Omental fat pad (tissue), 4 donors: Measurements from ENCODE around the gene RENBP. TPM values are rescaled to one million over a fixed set of nuclear protein-coding genes. Genes with fewer than 3 reads are reported as not detected.
A peak's percentile ranks its signal among the peaks of the same experiment; 100 is the strongest.
"Not testable (repeated sequence)": the region's sequence is repeated elsewhere in the genome, so short reads cannot be mapped to it uniquely, and the experiment has no call there.

ENCODE experiments used
- ATAC-seq: fragments of 150-250 bp; one replicate; pipeline ENCODE4 v1.9.1; 2016; ENCODE audit warnings: mild to moderate bottlenecking, moderate library complexity; ENCODE audit not compliant: low FRiP score
- DNase-seq: peaks from one replicate; pipeline ENCODE4 v3.0.0-alpha.2; 2019; ENCODE audit warnings: low spot score
- total RNA-seq, 4 donors: library from RNA; depleted of rRNA; stranded (reverse); fragments of >200 nt; gene quantifications; one replicate each; pipeline ENCODE4 v1.1.0, GENCODE V29; 2016
- TF ChIP-seq, protein P1 (sequence below), 3 donors: fragments of 450-650 bp; IDR thresholded peaks; one replicate each; pipeline ENCODE4 v1.5.1; 2016 to 2017; ENCODE audit warnings: antibody characterized with exemption in 3 of 3, mild to moderate bottlenecking in 3 of 3, moderate library complexity in 2 of 3

The RENBP gene
- total RNA-seq, 4 donors from 2014 or later = 7.8 to 33.0 (median 26.5) TPM

DNA sequence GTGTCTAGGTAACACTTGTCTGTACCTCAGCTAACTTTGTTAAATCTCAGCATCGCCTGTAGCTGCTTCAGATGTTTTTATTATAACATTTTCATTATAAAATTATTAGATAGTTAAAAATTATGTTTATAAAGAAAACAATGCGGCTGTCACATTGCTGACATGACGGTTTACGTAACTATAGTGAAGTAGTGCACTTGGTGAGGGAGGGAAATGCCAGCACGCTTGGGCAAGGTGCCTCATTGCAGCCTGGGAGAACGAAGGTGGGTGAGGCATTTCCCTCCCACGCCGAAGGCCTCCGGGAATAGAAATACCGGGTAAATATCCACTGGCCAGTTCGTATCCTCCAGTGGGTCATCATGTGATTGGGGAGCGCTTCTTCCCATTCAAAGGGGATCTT, 44.0 kb upstream of the RENBP start:
- DNase-seq (no peak), ATAC-seq (peak; percentile 52)
- TF ChIP-seq, protein P1, sequence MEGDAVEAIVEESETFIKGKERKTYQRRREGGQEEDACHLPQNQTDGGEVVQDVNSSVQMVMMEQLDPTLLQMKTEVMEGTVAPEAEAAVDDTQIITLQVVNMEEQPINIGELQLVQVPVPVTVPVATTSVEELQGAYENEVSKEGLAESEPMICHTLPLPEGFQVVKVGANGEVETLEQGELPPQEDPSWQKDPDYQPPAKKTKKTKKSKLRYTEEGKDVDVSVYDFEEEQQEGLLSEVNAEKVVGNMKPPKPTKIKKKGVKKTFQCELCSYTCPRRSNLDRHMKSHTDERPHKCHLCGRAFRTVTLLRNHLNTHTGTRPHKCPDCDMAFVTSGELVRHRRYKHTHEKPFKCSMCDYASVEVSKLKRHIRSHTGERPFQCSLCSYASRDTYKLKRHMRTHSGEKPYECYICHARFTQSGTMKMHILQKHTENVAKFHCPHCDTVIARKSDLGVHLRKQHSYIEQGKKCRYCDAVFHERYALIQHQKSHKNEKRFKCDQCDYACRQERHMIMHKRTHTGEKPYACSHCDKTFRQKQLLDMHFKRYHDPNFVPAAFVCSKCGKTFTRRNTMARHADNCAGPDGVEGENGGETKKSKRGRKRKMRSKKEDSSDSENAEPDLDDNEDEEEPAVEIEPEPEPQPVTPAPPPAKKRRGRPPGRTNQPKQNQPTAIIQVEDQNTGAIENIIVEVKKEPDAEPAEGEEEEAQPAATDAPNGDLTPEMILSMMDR (IDR thresholded peaks at IDR 0.05) = no peak

DNA sequence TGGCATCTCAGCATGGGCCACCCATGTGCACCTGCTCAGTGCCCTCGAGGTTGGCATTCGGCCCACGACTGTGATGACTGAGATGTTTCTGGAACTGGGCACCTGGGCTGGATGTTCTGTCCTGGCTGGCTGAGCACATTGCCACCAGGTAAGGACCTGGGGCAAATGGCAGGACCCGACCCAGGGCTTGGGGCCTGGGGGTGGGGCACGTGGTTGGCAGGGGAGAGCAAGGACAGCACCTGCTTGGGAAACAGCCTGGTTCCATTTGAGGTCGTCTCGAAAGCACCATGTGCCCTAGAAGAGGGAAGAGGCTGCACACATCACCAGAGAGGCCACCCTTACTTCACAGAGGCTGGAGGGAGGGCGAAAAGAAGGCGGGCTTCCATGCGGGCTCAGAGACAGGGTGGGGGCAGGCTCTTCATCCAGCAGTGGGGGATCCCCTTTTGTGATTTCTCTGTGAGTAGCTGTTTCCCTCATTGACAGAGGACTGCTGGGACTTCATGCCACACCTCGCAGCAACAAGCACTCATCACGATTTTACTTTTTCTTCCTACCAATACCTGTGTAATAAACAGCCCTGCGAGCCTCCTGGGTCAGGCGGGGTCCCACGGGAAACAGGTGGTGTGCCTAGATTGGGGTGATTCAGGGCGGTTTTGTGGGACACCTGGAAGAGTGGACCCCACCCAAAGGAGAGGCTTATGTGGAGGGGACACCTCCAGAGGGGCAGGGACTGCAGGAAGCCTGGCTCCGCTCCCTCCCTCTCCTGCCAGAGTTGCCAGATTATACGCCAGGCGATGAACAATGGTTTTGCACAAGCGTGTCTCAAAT, 40.1 kb upstream of the RENBP start:
- ATAC-seq (no peak), DNase-seq (no peak)
- TF ChIP-seq, protein P1 (IDR thresholded peaks at IDR 0.05) = no peak

DNA sequence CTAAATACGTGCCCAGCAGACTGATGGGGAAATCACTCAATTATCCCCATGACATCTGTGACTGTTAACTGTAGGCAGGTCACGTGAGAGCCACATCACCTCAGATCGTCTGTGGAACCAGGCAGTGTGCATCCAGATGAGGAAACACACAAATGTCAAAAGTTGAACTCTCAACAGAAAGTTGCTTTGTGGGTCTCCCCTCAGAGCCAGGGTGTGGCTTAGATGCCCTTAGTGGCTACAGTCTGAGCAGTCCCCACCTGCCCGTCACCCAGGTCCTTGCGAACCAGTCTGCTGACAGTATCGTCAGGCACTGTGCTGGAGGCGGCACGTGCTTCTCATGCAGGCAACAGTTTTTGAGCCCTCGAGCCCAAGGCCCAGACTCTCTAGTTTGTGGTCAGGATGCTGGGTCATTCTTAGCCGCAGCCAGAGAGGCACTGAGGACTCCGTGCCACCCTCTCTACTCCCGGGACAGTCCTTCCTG, 38.9 kb upstream of the RENBP start:
- TF ChIP-seq, protein P1 (IDR thresholded peaks at IDR 0.05) = no peak
- no peak for ATAC-seq
- DNase-seq = no peak

DNA sequence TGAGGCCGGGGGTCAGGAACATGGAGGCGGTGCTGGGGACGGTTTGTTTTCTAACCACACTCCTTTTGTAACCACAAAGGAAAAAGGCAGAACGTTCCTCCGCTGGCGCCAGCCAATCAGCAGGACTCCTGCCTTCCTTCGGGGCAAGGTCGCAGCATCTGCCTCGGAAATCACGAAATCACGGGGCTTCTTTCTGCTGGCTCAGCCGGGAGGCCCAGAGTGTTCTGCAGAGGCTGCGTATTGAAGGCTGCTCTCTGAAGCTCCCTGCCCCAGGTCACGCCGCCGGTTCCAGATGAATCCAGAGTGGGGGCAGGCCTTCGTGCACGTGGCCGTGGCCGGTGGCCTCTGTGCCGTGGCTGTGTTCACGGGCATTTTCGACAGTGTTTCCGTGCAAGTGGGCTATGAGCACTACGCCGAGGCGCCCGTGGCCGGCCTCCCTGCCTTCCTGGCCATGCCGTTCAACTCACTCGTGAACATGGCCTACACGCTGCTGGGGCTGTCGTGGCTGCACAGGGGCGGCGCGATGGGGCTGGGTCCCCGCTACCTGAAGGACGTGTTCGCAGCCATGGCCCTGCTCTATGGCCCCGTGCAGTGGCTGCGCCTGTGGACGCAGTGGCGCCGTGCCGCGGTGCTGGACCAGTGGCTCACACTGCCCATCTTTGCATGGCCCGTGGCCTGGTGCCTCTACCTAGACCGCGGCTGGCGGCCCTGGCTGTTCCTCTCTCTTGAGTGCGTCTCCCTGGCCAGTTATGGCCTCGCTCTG, 37.5 kb upstream of the RENBP start:
- ATAC-seq = no peak
- TF ChIP-seq, protein P1 (IDR thresholded peaks at IDR 0.05) = no peak
- no peak for DNase-seq

DNA sequence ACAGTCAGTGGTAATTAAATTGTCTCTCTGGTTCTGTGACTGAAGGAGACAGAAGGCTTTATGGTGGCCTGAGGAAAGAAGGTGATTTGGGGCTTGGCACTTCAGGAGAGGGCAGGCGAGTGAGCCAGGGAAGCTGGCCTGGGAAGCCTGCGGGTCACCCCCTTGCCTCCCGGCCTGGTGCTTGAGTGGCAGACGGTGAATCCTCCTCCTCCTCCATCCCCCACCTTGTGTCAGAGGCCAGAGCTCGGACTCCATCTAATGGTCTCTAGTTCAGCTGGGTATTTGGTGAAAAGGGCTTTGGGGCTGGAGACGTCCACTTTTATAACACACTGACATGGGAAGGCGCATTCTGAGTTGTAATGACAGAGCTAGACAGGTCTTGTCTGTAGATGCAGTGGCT, 36.8 kb upstream of the RENBP start:
- TF ChIP-seq, protein P1 (IDR thresholded peaks at IDR 0.05) = no peak
- no peak for ATAC-seq
- no peak for DNase-seq

DNA sequence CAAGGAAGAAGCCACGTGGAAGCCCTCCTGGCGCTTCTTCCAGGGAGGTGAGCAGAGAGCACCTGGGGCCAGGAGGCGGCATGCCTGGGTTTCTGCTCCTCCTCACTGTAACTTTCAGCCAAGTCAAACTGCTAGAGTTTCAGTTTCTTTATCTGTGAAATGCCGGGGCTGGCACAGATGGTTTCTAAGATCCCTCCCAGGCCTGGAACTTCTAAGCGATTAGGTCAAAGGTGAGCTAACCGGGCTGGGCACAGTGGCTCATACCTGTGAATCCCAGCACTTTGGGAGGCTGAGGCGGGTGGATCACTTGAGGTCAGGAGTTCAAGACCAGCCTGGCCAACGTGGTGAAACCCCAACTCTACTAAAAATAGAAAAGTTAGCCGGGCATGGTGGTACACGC, 36.0 kb upstream of the RENBP start:
- ATAC-seq = peak; percentile 9
- DNase-seq = not testable (repeated sequence)

DNA sequence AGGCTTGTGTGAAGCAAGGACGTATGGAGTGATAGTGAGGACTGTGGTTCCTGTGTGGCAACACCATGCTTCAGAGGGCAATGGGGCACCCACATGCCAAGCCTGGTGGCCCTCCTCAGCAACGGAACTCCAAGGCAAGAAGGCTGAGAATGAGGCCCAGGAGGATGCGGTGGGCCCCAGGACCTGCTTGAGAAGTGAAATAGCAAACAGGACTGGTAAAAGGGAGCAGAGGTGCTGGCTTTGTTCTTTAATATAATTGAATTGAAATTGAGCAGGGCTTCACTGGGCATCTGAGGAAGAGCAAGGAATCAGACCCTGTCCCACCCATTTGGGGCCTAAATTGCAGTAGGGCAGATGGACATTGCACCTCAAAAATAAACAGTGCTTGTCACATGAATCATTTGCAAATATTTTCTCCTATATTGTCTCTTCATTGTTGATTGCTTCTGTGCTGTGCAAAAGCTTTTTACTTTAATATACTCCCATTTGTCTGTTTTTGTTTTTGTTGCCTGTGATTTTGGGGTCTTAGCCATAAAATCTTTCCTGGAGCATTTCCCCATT, 30.4 kb upstream of the RENBP start:
- ATAC-seq (no peak), DNase-seq (no peak)
- TF ChIP-seq, protein P1 (IDR thresholded peaks at IDR 0.05) = no peak
